HCT116 (cell line): ENCODE measurements around the gene CTU1. TPM values are rescaled to one million over a fixed set of nuclear protein-coding genes. Genes with fewer than 3 reads are reported as not detected.

Experiments used
- ATAC-seq: fragments of 200-7000 bp; cut with Tn5 transposase; 2 replicates; pipeline ENCODE4 v1.9.1; 2020; ENCODE audit warnings: mild to moderate bottlenecking, moderate library complexity
- BruUV-seq: library from RNA; stranded (reverse); fragments of 400-500 nt; replicated peaks from 2 replicates; lab custom pipeline; 2021; lab: Mats Ljungman, UMichigan
- CTCF ChIA-PET: fragments of 300-600 bp; sonication (Branson Sonifier 250); formaldehyde crosslinking; loops from one replicate; lab custom pipeline; 2021; ENCODE audit warnings: antibody characterized with exemption; lab: Charles Lee
- POLR2A ChIA-PET: fragments of 300-600, 350-600 bp; sonication (Branson Sonifier 250); formaldehyde crosslinking; loops from one replicate; lab custom pipeline; 2021; ENCODE audit warnings: antibody characterized with exemption; lab: Charles Lee
- RAD21 ChIA-PET, 2 experiments: fragments of 300-600 bp; sonication (Branson Sonifier 250); formaldehyde crosslinking; loops; one replicate each; lab custom pipeline; 2023; ENCODE audit warnings: low total read pairs in 2 of 2; ENCODE audit not compliant: uncharacterized antibody in 2 of 2, unreplicated experiment in 2 of 2, low non-redundant PET in 1 of 2; lab: Charles Lee
- DNase-seq: peaks from one replicate; pipeline ENCODE4 v3.0.0-alpha.2; 2010; ENCODE audit warnings: low read depth, low spot score
- H2AFZ ChIP-seq: fragments of 200-600 bp; shearing (Covaris generic), sonication (generic); 2 replicates; pipeline ENCODE4 v1.6.1; 2017; ENCODE audit warnings: low read depth, mixed run types, mixed read lengths, antibody characterized with exemption, low read length; ENCODE audit not compliant: poor library complexity, severe bottlenecking
- H3K27ac ChIP-seq: 2 replicates; pipeline ENCODE4 v1.5.1; 2012; ENCODE audit warnings: low read depth, low read length
- H3K27me3 ChIP-seq: fragments of 200-600 bp; sonication (generic); 2 replicates; pipeline ENCODE4 v1.6.1; 2016; ENCODE audit warnings: mixed run types, low read length, mixed read lengths; ENCODE audit not compliant: insufficient read depth
- H3K36me3 ChIP-seq, 2 experiments: fragments of 200-500 bp in 1 of 2; fragments of 200-600 bp in 1 of 2; sonication (Bioruptor generic) in 1 of 2; sonication (generic) in 1 of 2; 2 replicates each; pipeline versions ENCODE4 v1.5.1 to v1.6.1; 2014 to 2016; ENCODE audit warnings: low read length in 2 of 2, inconsistent platforms in 1 of 2, mixed read lengths in 1 of 2, mixed run types in 1 of 2; ENCODE audit not compliant: insufficient read depth in 2 of 2, control insufficient read depth in 1 of 2
- H3K4me1 ChIP-seq, 2 experiments: fragments of 200-600 bp in 1 of 2; sonication (generic) in 1 of 2; 2 replicates each; pipeline versions ENCODE4 v1.5.1 to v1.6.1; 2012 to 2017; ENCODE audit warnings: low read length in 2 of 2, inconsistent platforms in 1 of 2, mild to moderate bottlenecking in 1 of 2, mixed read lengths in 1 of 2, mixed run types in 1 of 2, moderate library complexity in 1 of 2; ENCODE audit not compliant: insufficient read depth in 2 of 2, control insufficient read depth in 1 of 2
- H3K4me2 ChIP-seq: fragments of 200-600 bp; sonication (generic); 2 replicates; pipeline ENCODE4 v1.6.1; 2017; ENCODE audit warnings: mixed run types, low read length, mixed read lengths
- H3K4me3 ChIP-seq, 2 experiments: fragments of 200-600 bp in 1 of 2; sonication (generic) in 1 of 2; replicated peaks in 1 of 2; 2 replicates each; pipeline ENCODE4 v1.5.1; 2011 to 2016; ENCODE audit warnings: low read length in 2 of 2, control low read depth in 1 of 2, low read depth in 1 of 2, mild to moderate bottlenecking in 1 of 2, mixed read lengths in 1 of 2, mixed run types in 1 of 2
- H3K79me2 ChIP-seq: fragments of 200-600 bp; sonication (generic); 2 replicates; pipeline ENCODE4 v1.6.1; 2017; ENCODE audit warnings: mild to moderate bottlenecking, mixed run types, low read length, moderate library complexity, mixed read lengths; ENCODE audit not compliant: insufficient read depth
- H3K9ac ChIP-seq: fragments of 200-600 bp; sonication (generic); 2 replicates; pipeline ENCODE4 v1.6.1; 2016; ENCODE audit warnings: low read length, mixed read lengths
- H3K9me2 ChIP-seq: fragments of 200-600 bp; sonication (generic), shearing (Covaris generic); 2 replicates; pipeline ENCODE4 v1.6.1; 2017; ENCODE audit warnings: mixed run types, mild to moderate bottlenecking, moderate library complexity; ENCODE audit not compliant: insufficient read depth
- H3K9me3 ChIP-seq, 2 experiments: fragments of 200-500 bp in 1 of 2; fragments of 200-600 bp in 1 of 2; sonication (Bioruptor generic) in 1 of 2; sonication (generic) in 1 of 2; 2 replicates each; pipeline ENCODE4 v1.6.1; 2014 to 2017; ENCODE audit warnings: low read length in 2 of 2, mixed read lengths in 2 of 2, inconsistent platforms in 1 of 2, low read depth in 1 of 2, mild to moderate bottlenecking in 1 of 2, mixed run types in 1 of 2, moderate library complexity in 1 of 2; ENCODE audit not compliant: control insufficient read depth in 1 of 2, insufficient read depth in 1 of 2
- H4K20me1 ChIP-seq: fragments of 200-600 bp; sonication (generic), shearing (Covaris generic); 2 replicates; pipeline ENCODE4 v1.6.1; 2017; ENCODE audit warnings: mixed run types, mild to moderate bottlenecking, moderate library complexity; ENCODE audit not compliant: insufficient read depth
- ATF3 ChIP-seq: IDR thresholded peaks from 2 replicates; pipeline ENCODE4 v1.6.1; 2012
- CEBPB ChIP-seq: IDR thresholded peaks from 2 replicates; pipeline ENCODE4 v1.6.1; 2012; ENCODE audit warnings: low read depth
- CTCF ChIP-seq, 3 experiments: fragments of 200-600 bp in 1 of 3; sonication (generic) in 1 of 3; IDR thresholded peaks in 2 of 3; conservative IDR thresholded peaks in 1 of 3; 2 replicates each; pipeline ENCODE4 v1.5.1; 2012 to 2017; ENCODE audit warnings: low read depth in 2 of 3, low read length in 2 of 3, antibody characterized with exemption in 1 of 3, borderline replicate concordance in 1 of 3, control low read depth in 1 of 3, mild to moderate bottlenecking in 1 of 3, mixed read lengths in 1 of 3, mixed run types in 1 of 3, moderate library complexity in 1 of 3; ENCODE audit not compliant: insufficient read depth in 1 of 3
- ELF1 ChIP-seq: IDR thresholded peaks from 2 replicates; pipeline ENCODE4 v1.6.1; 2012; ENCODE audit warnings: low read depth, borderline replicate concordance
- FOSL1 ChIP-seq: IDR thresholded peaks from 2 replicates; pipeline ENCODE4 v1.6.1; 2012; ENCODE audit warnings: low read depth
- JUND ChIP-seq: IDR thresholded peaks from 2 replicates; pipeline ENCODE4 v1.6.1; 2012
- POLR2A ChIP-seq: IDR thresholded peaks from 2 replicates; pipeline ENCODE4 v1.7.0; 2011; ENCODE audit warnings: borderline replicate concordance; ENCODE audit not compliant: insufficient read depth, insufficient read length; ENCODE audit errors: extremely low read depth
- POLR2AphosphoS5 ChIP-seq: IDR thresholded peaks from 2 replicates; pipeline ENCODE4 v1.6.1; 2011; ENCODE audit warnings: mild to moderate bottlenecking, low read depth, low read length, moderate library complexity
- RAD21 ChIP-seq: IDR thresholded peaks from 2 replicates; pipeline ENCODE4 v1.6.1; 2012; ENCODE audit warnings: low read depth, mild to moderate bottlenecking
- SIN3A ChIP-seq: IDR thresholded peaks from 2 replicates; pipeline ENCODE4 v1.6.1; 2012; ENCODE audit warnings: low read depth
- YY1 ChIP-seq: IDR thresholded peaks from 2 replicates; pipeline ENCODE4 v1.6.1; 2011; ENCODE audit warnings: low read length, low read depth, moderate library complexity, mild to moderate bottlenecking; ENCODE audit not compliant: insufficient replicate concordance; ENCODE audit errors: extremely low read depth
- ZBTB33 ChIP-seq: IDR thresholded peaks from 2 replicates; pipeline ENCODE4 v1.6.1; 2011; ENCODE audit warnings: mild to moderate bottlenecking, low read length, moderate library complexity; ENCODE audit not compliant: insufficient replicate concordance; ENCODE audit errors: extremely low read depth
- ZFX ChIP-seq: fragments of 450-650 bp; IDR thresholded peaks from 2 replicates; pipeline ENCODE4 v1.6.1; 2017
- ZNF274 ChIP-seq: fragments of 200-500 bp; sonication (Bioruptor generic); IDR thresholded peaks from 2 replicates; pipeline ENCODE4 v1.6.1; 2014; ENCODE audit warnings: mild to moderate bottlenecking, low read depth, low read length, inconsistent platforms
- intact Hi-C: fragments of 100-400 bp; cut with micrococcal nuclease; formaldehyde crosslinking; loops from 2 replicates; pipeline ENCODE4 v1.10.0; 2022
- total RNA-seq: library from RNA; stranded (reverse); gene quantifications from one replicate; pipeline ENCODE4 v1.2.1, GENCODE V29; 2021; ENCODE audit not compliant: unreplicated experiment

The CTU1 gene
- total RNA-seq, 1 experiment from 2014 or later: 14.0 TPM

GRCh38 chr19:51140441-51140840, 32.2 kb upstream of the CTU1 start:
- ChIA-PET CTCF (no interaction called here), POLR2A (no interaction called here), RAD21 (no interaction called here)
- Histone ChIP-seq H4K20me1 (no peaks in the 10 kb centered on the region), H2AFZ (no peak overlapping the region), H3K27me3 (peaks cover 4% of the 10 kb centered on the region; the same call in 1 of the 2 replicates), H3K9ac (no peak overlapping the region), H3K4me2 (no peak overlapping the region), H3K9me3 (no peaks in the 10 kb centered on the region), H3K79me2 (no peaks in the 10 kb centered on the region), H3K36me3 (no peaks in the 10 kb centered on the region), H3K4me1 (no peaks in the 10 kb centered on the region), H3K4me3 (no peak overlapping the region), H3K9me2 (no peaks in the 10 kb centered on the region), H3K27ac (no peak overlapping the region)
- no TSS peak for BruUV-seq
- intact Hi-C loops: no loop called here
- no peak for DNase-seq
- ATAC-seq: no peak
- TF ChIP-seq ZFX (no peak), RAD21 (no peak), POLR2A (no peak), ELF1 (no peak), POLR2AphosphoS5 (no peak), CTCF (IDR thresholded peaks at IDR 0.05 in 2 of 3, conservative IDR thresholded peaks at IDR 0.05 in 1 of 3; ENCODE audit: borderline replicate concordance in 1 of 3, insufficient read depth in 1 of 3, low read depth in 2 of 3, low read length in 2 of 3) (no peak), CEBPB (no peak), ZNF274 (no peak), YY1 (no peak), ZBTB33 (no peak), SIN3A (no peak), JUND (no peak), ATF3 (no peak), FOSL1 (no peak)
